H1 (cell line): ENCODE data around the gene LYZL4. TPM values are rescaled to one million over a fixed set of nuclear protein-coding genes. Genes with fewer than 3 reads are reported as not detected.

ENCODE experiments used
- CTCF ChIA-PET: fragments of 300-600 bp; sonication (Branson Sonifier 250); formaldehyde crosslinking; loops from one replicate; lab custom pipeline; 2021; ENCODE audit not compliant: partially characterized antibody; lab: Charles Lee
- POLR2A ChIA-PET: fragments of 300-600 bp; sonication (Branson Sonifier 250); formaldehyde crosslinking; loops from one replicate; lab custom pipeline; 2021; ENCODE audit warnings: inconsistent platforms; ENCODE audit not compliant: partially characterized antibody; lab: Charles Lee
- DNase-seq, 2 experiments: peaks; one replicate each; pipeline versions ENCODE4 v3.0.0 to v3.0.0-alpha.2; 2010 to 2022; ENCODE audit warnings: low spot score in 2 of 2, low read depth in 1 of 2, mixed read lengths in 1 of 2
- FAIRE-seq: peaks from 2 replicates; lab custom pipeline; 2011; peaks lifted over from hg19 to GRCh38; lab: Jason Lieb, UNC
- H2AFZ ChIP-seq: 2 replicates; pipeline ENCODE4 v1.8.1; 2012; ENCODE audit warnings: low read length, inconsistent platforms
- H2AK5ac ChIP-seq: 2 replicates; pipeline ENCODE4 v1.6.1; 2013; ENCODE audit warnings: low read depth, low read length
- H2BK120ac ChIP-seq: replicated peaks from 2 replicates; pipeline ENCODE3; 2013; ENCODE audit warnings: low read depth, low read length, inconsistent platforms
- H2BK12ac ChIP-seq: 2 replicates; pipeline ENCODE4 v1.6.1; 2013; ENCODE audit warnings: low read depth, low read length
- H2BK15ac ChIP-seq: 2 replicates; pipeline ENCODE4 v1.6.1; 2013; ENCODE audit warnings: low read length
- H2BK20ac ChIP-seq: 2 replicates; pipeline ENCODE4 v1.6.1; 2013; ENCODE audit warnings: low read length
- H2BK5ac ChIP-seq: 2 replicates; pipeline ENCODE4 v1.6.1; 2013; ENCODE audit warnings: low read depth, low read length
- H3K14ac ChIP-seq: 2 replicates; pipeline ENCODE4 v1.6.1; 2013; ENCODE audit warnings: inconsistent platforms; ENCODE audit not compliant: insufficient read length
- H3K18ac ChIP-seq: 2 replicates; pipeline ENCODE4 v1.6.1; 2013; ENCODE audit warnings: low read length; ENCODE audit errors: extremely low read depth
- H3K23ac ChIP-seq: 2 replicates; pipeline ENCODE4 v1.6.1; 2013; ENCODE audit warnings: inconsistent platforms; ENCODE audit not compliant: insufficient read length
- H3K23me2 ChIP-seq: 2 replicates; pipeline ENCODE4 v1.6.1; 2013; ENCODE audit warnings: low read depth, low read length
- H3K27ac ChIP-seq: 2 replicates; pipeline ENCODE4 v1.6.1; 2011; ENCODE audit warnings: low read depth, low read length, inconsistent platforms
- H3K27me3 ChIP-seq, 4 experiments: replicated peaks in 1 of 4; 1 replicate in 1 of 4; 2 replicates in 3 of 4; pipeline versions ENCODE4 v1.6.1 to v1.8.1; 2011 to 2013; ENCODE audit warnings: low read length in 3 of 4, mild to moderate bottlenecking in 3 of 4, inconsistent platforms in 2 of 4, mixed read lengths in 2 of 4, moderate library complexity in 1 of 4; ENCODE audit not compliant: control insufficient read depth in 3 of 4, insufficient read depth in 3 of 4; ENCODE audit errors: extremely low read depth in 1 of 4
- H3K36me3 ChIP-seq, 4 experiments: 2 replicates each; pipeline versions ENCODE4 v1.6.1 to v1.8.1; 2011 to 2013; ENCODE audit warnings: mild to moderate bottlenecking in 4 of 4, low read length in 3 of 4, moderate library complexity in 2 of 4, control low read depth in 1 of 4, inconsistent platforms in 1 of 4; ENCODE audit not compliant: insufficient read depth in 4 of 4, control insufficient read depth in 2 of 4
- H3K4ac ChIP-seq: replicated peaks from 2 replicates; pipeline ENCODE3; 2013; ENCODE audit warnings: low read length, low read depth, mixed read lengths, inconsistent platforms; ENCODE audit not compliant: insufficient read length
- H3K4me1 ChIP-seq, 4 experiments: replicated peaks in 1 of 4; 1 replicate in 1 of 4; 2 replicates in 3 of 4; pipeline versions ENCODE4 v1.6.1 to v1.8.1; 2011 to 2013; ENCODE audit warnings: low read length in 3 of 4, inconsistent platforms in 2 of 4, mixed read lengths in 1 of 4; ENCODE audit not compliant: insufficient read depth in 4 of 4, control insufficient read depth in 3 of 4
- H3K4me2 ChIP-seq, 2 experiments: 2 replicates each; pipeline versions ENCODE4 v1.6.1 to v1.8.1; 2011 to 2013; ENCODE audit warnings: low read depth in 2 of 2, low read length in 2 of 2, control low read depth in 1 of 2, inconsistent platforms in 1 of 2, mild to moderate bottlenecking in 1 of 2; ENCODE audit not compliant: insufficient read depth in 1 of 2
- H3K4me3 ChIP-seq, 4 experiments: fragments of 200-600, 300-600 bp in 1 of 4; sonication (generic), shearing (Covaris generic), sonication (Bioruptor Twin) in 1 of 4; 2 replicates each; pipeline versions ENCODE4 v1.5.1 to v1.8.1; 2011 to 2016; ENCODE audit warnings: low read length in 4 of 4, low read depth in 3 of 4, control low read depth in 2 of 4, inconsistent platforms in 2 of 4, mild to moderate bottlenecking in 2 of 4, mixed read lengths in 1 of 4, moderate library complexity in 1 of 4; ENCODE audit not compliant: insufficient read depth in 2 of 4; ENCODE audit errors: extremely low read depth in 1 of 4
- H3K56ac ChIP-seq: replicated peaks from 2 replicates; pipeline ENCODE3; 2013; ENCODE audit warnings: low read depth, mild to moderate bottlenecking, mixed read lengths, low read length, inconsistent platforms; ENCODE audit not compliant: insufficient read length
- H3K79me1 ChIP-seq: 2 replicates; pipeline ENCODE4 v1.6.1; 2013; ENCODE audit warnings: low read depth, low read length, control low read depth
- H3K79me2 ChIP-seq, 2 experiments: 2 replicates each; pipeline versions ENCODE4 v1.6.1 to v1.8.1; 2012 to 2013; ENCODE audit warnings: low read length in 2 of 2, mild to moderate bottlenecking in 2 of 2, inconsistent platforms in 1 of 2; ENCODE audit not compliant: insufficient read depth in 2 of 2, control insufficient read depth in 1 of 2
- H3K9ac ChIP-seq, 4 experiments: replicated peaks in 1 of 4; 1 replicate in 1 of 4; 2 replicates in 3 of 4; pipeline versions ENCODE4 v1.6.1 to v1.8.1; 2011 to 2013; ENCODE audit warnings: low read depth in 3 of 4, low read length in 3 of 4, control low read depth in 2 of 4, mild to moderate bottlenecking in 2 of 4, moderate library complexity in 2 of 4, inconsistent platforms in 1 of 4; ENCODE audit errors: extremely low read depth in 1 of 4
- H3K9me3 ChIP-seq, 2 experiments: 2 replicates each; pipeline versions ENCODE4 v1.6.1 to v1.8.1; 2012 to 2013; ENCODE audit warnings: mild to moderate bottlenecking in 2 of 2, moderate library complexity in 2 of 2, control low read depth in 1 of 2, inconsistent platforms in 1 of 2, low read depth in 1 of 2, low read length in 1 of 2, mixed read lengths in 1 of 2; ENCODE audit not compliant: insufficient read depth in 2 of 2
- H4K20me1 ChIP-seq, 2 experiments: replicated peaks in 1 of 2; 2 replicates each; pipeline versions ENCODE3 to v1.8.1; 2011 to 2013; ENCODE audit warnings: inconsistent platforms in 2 of 2, low read length in 2 of 2, mild to moderate bottlenecking in 1 of 2; ENCODE audit not compliant: insufficient read depth in 2 of 2, control insufficient read depth in 1 of 2
- H4K5ac ChIP-seq: 2 replicates; pipeline ENCODE4 v1.6.1; 2013; ENCODE audit warnings: low read length, low read depth, mixed read lengths, inconsistent platforms; ENCODE audit not compliant: insufficient read length
- H4K8ac ChIP-seq: 2 replicates; pipeline ENCODE4 v1.8.0; 2013; ENCODE audit warnings: mild to moderate bottlenecking, moderate library complexity, low read length, inconsistent platforms; ENCODE audit not compliant: insufficient read depth; ENCODE audit errors: extremely low read depth
- H4K91ac ChIP-seq: replicated peaks from 2 replicates; pipeline ENCODE3; 2013; ENCODE audit warnings: low read length, mixed read lengths, inconsistent platforms; ENCODE audit not compliant: insufficient read length
- ASH2L ChIP-seq: fragments of 200-600, 300-600 bp; sonication (generic); IDR thresholded peaks from one replicate; pipeline ENCODE4 v1.7.1; 2017; ENCODE audit warnings: low read length
- EGR1 ChIP-seq: IDR thresholded peaks from 2 replicates; pipeline ENCODE4 v1.6.1; 2011; ENCODE audit warnings: low read depth, low read length, borderline replicate concordance
- HDAC2 ChIP-seq, 2 experiments: fragments of 300-600 bp in 1 of 2; sonication (generic) in 1 of 2; IDR thresholded peaks; 2 replicates each; pipeline ENCODE4 v1.6.1; 2011 to 2012; ENCODE audit warnings: low read depth in 2 of 2, low read length in 2 of 2, mild to moderate bottlenecking in 2 of 2, moderate library complexity in 2 of 2, borderline replicate concordance in 1 of 2, inconsistent platforms in 1 of 2
- NANOG ChIP-seq: IDR thresholded peaks from 2 replicates; pipeline ENCODE4 v1.6.1; 2011; ENCODE audit warnings: low read length, low read depth, mild to moderate bottlenecking, inconsistent platforms; ENCODE audit not compliant: insufficient read depth, poor library complexity, severe bottlenecking
- SP1 ChIP-seq: IDR thresholded peaks from 2 replicates; pipeline ENCODE4 v1.6.1; 2011; ENCODE audit warnings: low read depth, low read length
- TEAD4 ChIP-seq: IDR thresholded peaks from 2 replicates; pipeline ENCODE4 v1.6.1; 2012; ENCODE audit warnings: low read depth, low read length, inconsistent platforms, mixed read lengths
- WGBS, 2 experiments: shearing (Covaris generic) in 1 of 2; methylation state at CpG; one replicate each; pipeline versions ENCODE4 v1.1.6 to v1.1.7; 2013 to 2015; ENCODE audit warnings: low lambda C conversion rate in 2 of 2, mixed read lengths in 2 of 2, inconsistent platforms in 1 of 2, low coverage in 1 of 2, missing lambda C conversion rate in 1 of 2; ENCODE audit not compliant: insufficient replicate concordance in 2 of 2, insufficient coverage in 1 of 2, insufficient read length in 1 of 2; ENCODE audit errors: extremely low coverage in 1 of 2, missing lambda C conversion rate in 1 of 2; 5-methylcytosine and 5-hydroxymethylcytosine counted together
- polyA plus RNA-seq, 7 experiments: library from polyadenylated mRNA; depleted of rRNA in 3 of 7; stranded (reverse) in 5 of 7; unstranded in 2 of 7; fragments of >200 nt in 5 of 7; fragments of 200-250 nt in 2 of 7; gene quantifications; 1 replicate in 5 of 7; 2 replicates in 1 of 7; 4 replicates in 1 of 7; pipeline versions ENCODE4 v1.2.1 to v1.2.3, GENCODE V29; 2011 to 2013; ENCODE audit warnings: missing spikeins in 2 of 7, mixed read lengths in 2 of 7
- total RNA-seq: library from RNA; stranded (reverse); fragmentation: NEBNext Ultra II Directional; extraction: Animal tissue kit (Norgen Biotek cat#: 25700); gene quantifications from 2 replicates; pipeline ENCODE4 v1.2.1, GENCODE V29; 2021

The LYZL4 gene
- total and polyA plus RNA-seq, 2 of the 8 experiments (the other 6 are each of a cell fraction or from before 2014, with no cell fraction given), result not detected

DNA sequence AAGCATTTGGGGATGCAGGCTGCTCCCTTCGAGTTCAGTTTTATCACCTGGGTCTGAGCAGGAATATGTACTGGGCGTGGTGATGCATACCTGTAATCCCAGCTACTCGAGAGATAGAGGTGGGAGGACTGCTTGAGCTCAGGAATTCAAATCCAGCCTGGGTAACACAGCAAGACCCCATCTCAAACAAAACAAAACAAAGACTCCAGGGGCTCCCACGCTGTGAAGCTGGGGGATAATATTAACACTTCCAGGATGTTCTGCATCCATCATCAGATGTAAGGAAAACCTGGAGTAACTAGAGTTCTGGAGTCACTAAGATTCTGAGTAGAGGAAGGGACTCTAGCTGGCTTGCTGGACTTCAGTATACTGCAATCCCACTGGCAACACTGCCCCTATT lies 40.6 kb downstream of the LYZL4 start:
- CTCF ChIA-PET, result interaction anchor here (0.7 to 1.7 kb wide), 7 partner anchors 9 to 178 kb away, joined by 3 to 4 read pairs (median 3); no protein-coding TSS in a partner anchor
- TF ChIP-seq TEAD4 (peak; percentile 22; the same call in 1 of the 2 replicates), NANOG (no peak), EGR1 (peak; percentile 24; the same call in 1 of the 2 replicates), SP1 (peak; percentile 89), HDAC2 (IDR thresholded peaks at IDR 0.05; ENCODE audit: borderline replicate concordance in 1 of 2, low read depth in 2 of 2, low read length in 2 of 2) (0 out of 4 replicates have a peak, but pooled peaks of 1 of the 2 experiments have one; percentile 77), ASH2L (no peak)
- TF ChIP-seq, all 59 proteins: peak for 4
- POLR2A ChIA-PET, result interaction anchor here (0.8 kb wide), 1 partner anchor 106 kb away, joined by 3 read pairs; no protein-coding TSS in a partner anchor
- H3K79me2 ChIP-seq, result no peaks in the 10 kb centered on the region
- no peak overlapping the region for H3K9ac ChIP-seq
- 0 out of 8 replicates have a peak, but pooled peaks cover 0 to 3% (median 0%) of the 10 kb centered on the region in 4 experiments for H3K36me3 ChIP-seq
- H3K27ac ChIP-seq, result peak overlapping the region; percentile 67; the same call in 1 of the 2 replicates
- no peak overlapping the region for H4K5ac ChIP-seq
- peak overlapping the region in 2 of 4 experiments; percentile 10 to 16; a peak in 4 of 8 replicates for H3K4me3 ChIP-seq
- DNase-seq (no peak), FAIRE-seq (peak; percentile 80)
- no peak overlapping the region for H2BK12ac ChIP-seq
- no peak overlapping the region for H2BK15ac ChIP-seq
- peaks cover 6 to 13% of the 10 kb centered on the region in 2 experiments; a peak in 3 of 4 replicates for H3K9me3 ChIP-seq
- 56% methylated on average over 4 of the region's 4 CpGs; no CpG with 5 or more reads in 1 of the 2 experiments for WGBS, 2 experiments
- H3K4me1 ChIP-seq, result peaks cover 2 to 9% (median 4%) of the 10 kb centered on the region in 4 experiments; a peak in 6 of 7 replicates
- no peak overlapping the region for H2AK5ac ChIP-seq
- H4K8ac ChIP-seq, result peak overlapping the region; percentile 63; the same call in 1 of the 2 replicates
- H3K79me1 ChIP-seq, result no peaks in the 10 kb centered on the region
- H3K56ac ChIP-seq, result no peak overlapping the region
- H3K27me3 ChIP-seq, result no peaks in the 10 kb centered on the region
- H3K23ac ChIP-seq, result no peak overlapping the region
- H4K20me1 ChIP-seq, result no peaks in the 10 kb centered on the region
- no peak overlapping the region for H2BK20ac ChIP-seq
- no peak overlapping the region for H2BK5ac ChIP-seq
- no peak overlapping the region for H2BK120ac ChIP-seq
- no peak overlapping the region for H3K18ac ChIP-seq
- H3K4me2 ChIP-seq, result peak overlapping the region in 1 of 2 experiments; percentile 26; a peak in 2 of 4 replicates
- H3K14ac ChIP-seq, result no peak overlapping the region
- no peak overlapping the region for H3K4ac ChIP-seq
- no peak overlapping the region for H2AFZ ChIP-seq
- no peaks in the 10 kb centered on the region for H3K23me2 ChIP-seq
- H4K91ac ChIP-seq, result no peak overlapping the region
